ENCODE data around the gene ANAPC1.

DNA sequence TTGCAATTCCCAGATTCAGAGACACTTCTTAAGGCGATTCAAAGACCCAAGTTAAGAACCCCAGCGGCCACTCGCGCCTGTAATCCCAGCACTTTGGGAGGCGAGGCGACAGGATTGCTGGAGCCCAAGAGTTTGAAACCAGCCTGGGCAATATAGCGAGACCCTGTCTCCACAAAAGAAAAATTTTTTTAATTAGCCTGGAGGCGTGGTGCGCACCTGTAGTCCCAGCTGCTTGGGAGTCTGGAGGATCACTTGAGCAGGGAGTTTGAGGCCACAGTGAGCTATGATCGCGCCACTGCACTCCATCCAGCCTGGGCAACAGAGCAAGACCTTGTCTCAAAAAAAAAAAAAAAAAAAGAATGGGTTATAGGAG is 585 bp upstream of the ANAPC1 start:
- TF ChIP-seq, protein P1, sequence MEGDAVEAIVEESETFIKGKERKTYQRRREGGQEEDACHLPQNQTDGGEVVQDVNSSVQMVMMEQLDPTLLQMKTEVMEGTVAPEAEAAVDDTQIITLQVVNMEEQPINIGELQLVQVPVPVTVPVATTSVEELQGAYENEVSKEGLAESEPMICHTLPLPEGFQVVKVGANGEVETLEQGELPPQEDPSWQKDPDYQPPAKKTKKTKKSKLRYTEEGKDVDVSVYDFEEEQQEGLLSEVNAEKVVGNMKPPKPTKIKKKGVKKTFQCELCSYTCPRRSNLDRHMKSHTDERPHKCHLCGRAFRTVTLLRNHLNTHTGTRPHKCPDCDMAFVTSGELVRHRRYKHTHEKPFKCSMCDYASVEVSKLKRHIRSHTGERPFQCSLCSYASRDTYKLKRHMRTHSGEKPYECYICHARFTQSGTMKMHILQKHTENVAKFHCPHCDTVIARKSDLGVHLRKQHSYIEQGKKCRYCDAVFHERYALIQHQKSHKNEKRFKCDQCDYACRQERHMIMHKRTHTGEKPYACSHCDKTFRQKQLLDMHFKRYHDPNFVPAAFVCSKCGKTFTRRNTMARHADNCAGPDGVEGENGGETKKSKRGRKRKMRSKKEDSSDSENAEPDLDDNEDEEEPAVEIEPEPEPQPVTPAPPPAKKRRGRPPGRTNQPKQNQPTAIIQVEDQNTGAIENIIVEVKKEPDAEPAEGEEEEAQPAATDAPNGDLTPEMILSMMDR (IDR thresholded peaks at IDR 0.05): no peak
- no peak for TF ChIP-seq POLR2A (IDR thresholded peaks at IDR 0.05)

Data from breast epithelium (tissue), 3 donors.